Suppressor macrophage treated with lipopolysaccharide for 1 hour (primary cell): Measurements from ENCODE around the gene SMURF1.
"Not testable (repeated sequence)": the region's sequence is repeated elsewhere in the genome, so short reads cannot be mapped to it uniquely, and the experiment has no call there.

ENCODE experiments used
- DNase-seq, 3 donors: peaks; one replicate each; pipeline ENCODE4 v3.0.0-alpha.2; 2020 to 2022

The SMURF1 gene

GRCh38 chr7:99046722-99047121 is 97.2 kb downstream of the SMURF1 start:
- no peak for DNase-seq

GRCh38 chr7:99046262-99046661 is 97.6 kb downstream of the SMURF1 start:
- not testable (repeated sequence) for DNase-seq

GRCh38 chr7:99044858-99045257 is 99.0 kb downstream of the SMURF1 start:
- not testable (repeated sequence) for DNase-seq

- no peak for DNase-seq
Measured at GRCh38 chr7:99042957-99043356, 101.0 kb downstream of the SMURF1 start.

- no peak for DNase-seq
Measured at GRCh38 chr7:99041526-99041925, 102.4 kb downstream of the SMURF1 start.

GRCh38 chr7:99040104-99040958 is 103.6 kb downstream of the SMURF1 start:
- peak; percentile 79 to 90 (median 86) for DNase-seq

- DNase-seq = no peak
Measured at GRCh38 chr7:99039384-99039891, 104.5 kb downstream of the SMURF1 start.

GRCh38 chr7:99038086-99038855 is 105.6 kb downstream of the SMURF1 start:
- no peak for DNase-seq

GRCh38 chr7:99037327-99037940 is 106.5 kb downstream of the SMURF1 start:
- no peak for DNase-seq

GRCh38 chr7:99036546-99037111 is 107.3 kb downstream of the SMURF1 start:
- DNase-seq = peak in 2 of 3 donors; percentile 20

GRCh38 chr7:99035723-99036545 is 108.0 kb downstream of the SMURF1 start:
- no peak for DNase-seq

- no peak for DNase-seq
Measured at GRCh38 chr7:99034932-99035722, 108.8 kb downstream of the SMURF1 start.

GRCh38 chr7:99033765-99034164 is 110.1 kb downstream of the SMURF1 start:
- no peak for DNase-seq

GRCh38 chr7:99032928-99033327 is 111.0 kb downstream of the SMURF1 start:
- no peak for DNase-seq

GRCh38 chr7:99031496-99031895 is 112.4 kb downstream of the SMURF1 start:
- no peak for DNase-seq

GRCh38 chr7:99030951-99031350 is 113.0 kb downstream of the SMURF1 start:
- no peak for DNase-seq

- no peak for DNase-seq
Measured at GRCh38 chr7:99030457-99030856, 113.5 kb downstream of the SMURF1 start.

- no peak for DNase-seq
Measured at GRCh38 chr7:99029466-99030435, 114.2 kb downstream of the SMURF1 start.

GRCh38 chr7:99028261-99028973 is 115.5 kb downstream of the SMURF1 start:
- peak; percentile 20 to 44 (median 28) for DNase-seq
